Measurements from ENCODE around the gene RINL.

Gene RINL

DNA sequence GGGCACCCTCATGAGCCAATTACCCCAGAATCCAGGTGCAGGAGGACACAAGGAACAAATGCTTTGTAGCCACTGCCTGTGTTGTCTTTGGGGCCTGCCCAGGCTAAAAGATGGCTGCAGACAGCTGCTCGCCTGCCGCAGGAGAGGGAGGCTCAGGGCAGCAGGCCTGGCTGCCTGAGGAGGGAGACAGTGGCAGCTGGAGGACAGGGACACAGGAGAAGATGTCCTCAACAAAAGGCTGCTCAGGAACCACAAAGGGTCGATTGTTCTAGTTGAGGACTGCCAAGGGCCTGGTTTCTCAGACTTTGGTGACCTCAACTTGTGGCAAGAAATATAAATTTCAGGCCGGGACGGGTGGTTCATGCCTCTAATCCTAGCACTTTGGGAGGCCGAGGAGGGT, 13.7 kb upstream of the RINL start:
- H2AFZ ChIP-seq (ENCODE audit: low read length): no peak overlapping the region
- no peaks in the 10 kb centered on the region for H3K4me1 ChIP-seq (ENCODE audit: insufficient read depth, low read length, severe bottlenecking)
- H3F3A ChIP-seq (ENCODE audit: insufficient read depth, low read length): no peaks in the 10 kb centered on the region
- no peaks in the 10 kb centered on the region for H3K9me3 ChIP-seq (ENCODE audit: low read length)
- no peak overlapping the region for H3K9ac ChIP-seq (ENCODE audit: low read length)
- no peaks in the 10 kb centered on the region for H4K20me1 ChIP-seq (ENCODE audit: insufficient read depth, low read length)
- no peaks in the 10 kb centered on the region for H3K9me2 ChIP-seq (ENCODE audit: low read depth, low read length)
- H3K79me2 ChIP-seq (ENCODE audit: insufficient read depth, low read length): no peaks in the 10 kb centered on the region
- no peak overlapping the region for H3K4me2 ChIP-seq (ENCODE audit: low read length)
- H3K27ac ChIP-seq (ENCODE audit: low read depth, low read length, poor library complexity, severe bottlenecking): no peak overlapping the region
- no peak overlapping the region for H3K4me3 ChIP-seq (ENCODE audit: low read depth, low read length, poor library complexity, severe bottlenecking)
- TF ChIP-seq EZH2 (IDR thresholded peaks at IDR 0.05; ENCODE audit: borderline replicate concordance, low read length): no peak
- TF ChIP-seq, protein P1, sequence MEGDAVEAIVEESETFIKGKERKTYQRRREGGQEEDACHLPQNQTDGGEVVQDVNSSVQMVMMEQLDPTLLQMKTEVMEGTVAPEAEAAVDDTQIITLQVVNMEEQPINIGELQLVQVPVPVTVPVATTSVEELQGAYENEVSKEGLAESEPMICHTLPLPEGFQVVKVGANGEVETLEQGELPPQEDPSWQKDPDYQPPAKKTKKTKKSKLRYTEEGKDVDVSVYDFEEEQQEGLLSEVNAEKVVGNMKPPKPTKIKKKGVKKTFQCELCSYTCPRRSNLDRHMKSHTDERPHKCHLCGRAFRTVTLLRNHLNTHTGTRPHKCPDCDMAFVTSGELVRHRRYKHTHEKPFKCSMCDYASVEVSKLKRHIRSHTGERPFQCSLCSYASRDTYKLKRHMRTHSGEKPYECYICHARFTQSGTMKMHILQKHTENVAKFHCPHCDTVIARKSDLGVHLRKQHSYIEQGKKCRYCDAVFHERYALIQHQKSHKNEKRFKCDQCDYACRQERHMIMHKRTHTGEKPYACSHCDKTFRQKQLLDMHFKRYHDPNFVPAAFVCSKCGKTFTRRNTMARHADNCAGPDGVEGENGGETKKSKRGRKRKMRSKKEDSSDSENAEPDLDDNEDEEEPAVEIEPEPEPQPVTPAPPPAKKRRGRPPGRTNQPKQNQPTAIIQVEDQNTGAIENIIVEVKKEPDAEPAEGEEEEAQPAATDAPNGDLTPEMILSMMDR (IDR thresholded peaks at IDR 0.05; ENCODE audit: low read length): no peak
- no peaks in the 10 kb centered on the region for H3K27me3 ChIP-seq (ENCODE audit: insufficient read depth, low read length)
- peaks cover 7% of the 10 kb centered on the region; the same call in 1 of the 2 replicates for H3K36me3 ChIP-seq (ENCODE audit: insufficient read depth, low read length)

- H3K79me2 ChIP-seq (ENCODE audit: insufficient read depth, low read length): no peaks in the 10 kb centered on the region
- H3K9ac ChIP-seq (ENCODE audit: low read length): no peak overlapping the region
- H3K4me3 ChIP-seq (ENCODE audit: low read depth, low read length, poor library complexity, severe bottlenecking): no peak overlapping the region
- TF ChIP-seq, protein P1 (IDR thresholded peaks at IDR 0.05; ENCODE audit: low read length): no peak
- TF ChIP-seq EZH2 (IDR thresholded peaks at IDR 0.05; ENCODE audit: borderline replicate concordance, low read length): no peak
- H3K4me1 ChIP-seq (ENCODE audit: insufficient read depth, low read length, severe bottlenecking): no peaks in the 10 kb centered on the region
- no peaks in the 10 kb centered on the region for H3K27me3 ChIP-seq (ENCODE audit: insufficient read depth, low read length)
- H4K20me1 ChIP-seq (ENCODE audit: insufficient read depth, low read length): no peaks in the 10 kb centered on the region
- no peak overlapping the region for H3K27ac ChIP-seq (ENCODE audit: low read depth, low read length, poor library complexity, severe bottlenecking)
- no peak overlapping the region for H3K4me2 ChIP-seq (ENCODE audit: low read length)
- H3K9me2 ChIP-seq (ENCODE audit: low read depth, low read length): no peaks in the 10 kb centered on the region
- H3K36me3 ChIP-seq (ENCODE audit: insufficient read depth, low read length): peaks cover 7% of the 10 kb centered on the region; the same call in 1 of the 2 replicates
- H3K9me3 ChIP-seq (ENCODE audit: low read length): no peaks in the 10 kb centered on the region
- no peaks in the 10 kb centered on the region for H3F3A ChIP-seq (ENCODE audit: insufficient read depth, low read length)
- H2AFZ ChIP-seq (ENCODE audit: low read length): no peak overlapping the region
Observed at GRCh38 chr19:38890686-38891085, 12.6 kb upstream of the RINL start.

DNA sequence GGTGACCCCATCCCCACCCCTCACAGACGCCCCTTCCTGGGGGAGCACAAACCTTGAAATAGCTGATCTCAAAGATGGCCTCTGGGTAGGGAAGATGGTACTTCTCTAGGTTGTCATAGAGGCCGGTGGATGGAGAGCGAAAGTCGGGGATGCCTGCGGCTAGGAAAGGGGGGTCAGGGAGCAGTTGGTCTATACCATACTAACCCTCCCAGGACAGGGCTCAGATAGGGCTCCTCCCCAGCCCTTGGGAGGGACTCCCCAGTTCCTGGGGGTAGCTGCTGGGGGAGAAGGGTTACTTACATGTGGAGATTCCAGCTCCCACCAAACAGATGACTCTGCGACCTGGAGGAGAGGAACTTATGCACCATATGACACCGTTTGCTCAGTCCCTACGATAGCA, 11.7 kb upstream of the RINL start:
- Histone ChIP-seq H2AFZ (ENCODE audit: low read length) (no peak overlapping the region), H3K4me3 (ENCODE audit: low read depth, low read length, poor library complexity, severe bottlenecking) (no peak overlapping the region), H3K4me1 (ENCODE audit: insufficient read depth, low read length, severe bottlenecking) (no peaks in the 10 kb centered on the region), H3K79me2 (ENCODE audit: insufficient read depth, low read length) (no peaks in the 10 kb centered on the region), H3F3A (ENCODE audit: insufficient read depth, low read length) (no peaks in the 10 kb centered on the region), H3K9ac (ENCODE audit: low read length) (no peak overlapping the region), H4K20me1 (ENCODE audit: insufficient read depth, low read length) (no peaks in the 10 kb centered on the region), H3K9me2 (ENCODE audit: low read depth, low read length) (no peaks in the 10 kb centered on the region), H3K27me3 (ENCODE audit: insufficient read depth, low read length) (no peaks in the 10 kb centered on the region), H3K36me3 (ENCODE audit: insufficient read depth, low read length) (peaks cover 7% of the 10 kb centered on the region; the same call in 1 of the 2 replicates), H3K4me2 (ENCODE audit: low read length) (no peak overlapping the region), H3K27ac (ENCODE audit: low read depth, low read length, poor library complexity, severe bottlenecking) (no peak overlapping the region), H3K9me3 (ENCODE audit: low read length) (no peaks in the 10 kb centered on the region)
- TF ChIP-seq, protein P1 (IDR thresholded peaks at IDR 0.05; ENCODE audit: low read length): no peak
- no peak for TF ChIP-seq EZH2 (IDR thresholded peaks at IDR 0.05; ENCODE audit: borderline replicate concordance, low read length)

Measured in OCI-LY1 (cell line).